PC-9 (cell line): ENCODE data around the gene MAP1S. TPM values are rescaled to one million over a fixed set of nuclear protein-coding genes. Genes with fewer than 3 reads are reported as not detected.

Experiments used
- BruUV-seq: library from RNA; stranded (reverse); fragments of 400-500 nt; replicated peaks from 2 replicates; lab custom pipeline; 2021; lab: Mats Ljungman, UMichigan
- CTCF ChIA-PET: fragments of 300-600 bp; sonication (Branson Sonifier 250); formaldehyde crosslinking; loops from one replicate; lab custom pipeline; 2022; ENCODE audit warnings: antibody characterized with exemption; lab: Charles Lee
- POLR2A ChIA-PET: fragments of 300-600 bp; sonication (Branson Sonifier 250); formaldehyde crosslinking; loops from one replicate; lab custom pipeline; 2022; ENCODE audit warnings: antibody characterized with exemption; ENCODE audit not compliant: unreplicated experiment; lab: Charles Lee
- DNase-seq, 2 experiments: peaks; one replicate each; pipeline versions ENCODE4 v3.0.0 to v3.0.0-alpha.2; 2015 to 2022; ENCODE audit warnings: mixed read lengths in 1 of 2
- H2AFZ ChIP-seq: fragments of 200-600 bp; sonication (generic); 2 replicates; pipeline ENCODE4 v1.8.1; 2017; ENCODE audit warnings: antibody characterized with exemption
- H3F3A ChIP-seq: fragments of 200-600 bp; sonication (generic); 2 replicates; pipeline ENCODE4 v1.8.1; 2017; ENCODE audit warnings: antibody characterized with exemption, mild to moderate bottlenecking, low read depth; ENCODE audit not compliant: insufficient read depth
- H3K27ac ChIP-seq: fragments of 200-600 bp; sonication (generic); 2 replicates; pipeline ENCODE4 v1.6.1; 2016; ENCODE audit warnings: mixed run types
- H3K27me3 ChIP-seq: fragments of 200-600 bp; sonication (generic); 2 replicates; pipeline ENCODE4 v1.6.1; 2016; ENCODE audit warnings: low read depth, mixed run types; ENCODE audit not compliant: insufficient read depth
- H3K36me3 ChIP-seq: fragments of 200-600 bp; sonication (generic); 2 replicates; pipeline ENCODE4 v1.6.1; 2016; ENCODE audit warnings: low read depth, mixed run types
- H3K4me1 ChIP-seq: fragments of 200-600 bp; sonication (generic); replicated peaks from 2 replicates; pipeline ENCODE4 v1.6.1; 2016; ENCODE audit warnings: mixed run types; ENCODE audit not compliant: insufficient read depth
- H3K4me2 ChIP-seq: fragments of 200-600 bp; sonication (generic); 2 replicates; pipeline ENCODE4 v1.6.1; 2017; ENCODE audit warnings: mixed run types
- H3K4me3 ChIP-seq: fragments of 200-600 bp; sonication (generic); 2 replicates; pipeline ENCODE4 v1.6.1; 2016; ENCODE audit warnings: mixed run types
- H3K79me2 ChIP-seq: fragments of 200-600 bp; sonication (generic); 2 replicates; pipeline ENCODE4 v1.6.1; 2017; ENCODE audit warnings: low read depth, mixed run types
- H3K9me2 ChIP-seq: fragments of 200-600 bp; sonication (generic); 2 replicates; pipeline ENCODE4 v1.8.1; 2017; ENCODE audit warnings: mild to moderate bottlenecking; ENCODE audit not compliant: insufficient read depth
- H3K9me3 ChIP-seq: fragments of 200-600 bp; sonication (generic); 2 replicates; pipeline ENCODE4 v1.8.1; 2016; ENCODE audit warnings: low read depth; ENCODE audit not compliant: insufficient read depth
- H4K20me1 ChIP-seq: fragments of 200-600 bp; sonication (generic); 2 replicates; pipeline ENCODE4 v1.8.1; 2017; ENCODE audit not compliant: insufficient read depth
- EZH2 ChIP-seq: fragments of 200-600 bp; sonication (generic); IDR thresholded peaks from 2 replicates; pipeline ENCODE4 v1.8.0; 2017; ENCODE audit warnings: antibody characterized with exemption, low read depth
- intact Hi-C: fragments of 100-400 bp; cut with micrococcal nuclease; formaldehyde crosslinking; loops from one replicate; pipeline ENCODE4 v1.10.0; 2022; ENCODE audit not compliant: unreplicated experiment
- total RNA-seq: library from RNA; stranded (reverse); gene quantifications from 2 replicates; pipeline ENCODE4 v1.2.3, GENCODE V29; 2021
- TF ChIP-seq, protein P1 (sequence below): fragments of 200-600 bp; sonication (generic); conservative IDR thresholded peaks from 2 replicates; pipeline ENCODE4 v1.6.1; 2017; ENCODE audit warnings: mixed run types, antibody characterized with exemption, mild to moderate bottlenecking, moderate library complexity

MAP1S gene
- total RNA-seq, 1 experiment from 2014 or later: 86.9 TPM

DNA sequence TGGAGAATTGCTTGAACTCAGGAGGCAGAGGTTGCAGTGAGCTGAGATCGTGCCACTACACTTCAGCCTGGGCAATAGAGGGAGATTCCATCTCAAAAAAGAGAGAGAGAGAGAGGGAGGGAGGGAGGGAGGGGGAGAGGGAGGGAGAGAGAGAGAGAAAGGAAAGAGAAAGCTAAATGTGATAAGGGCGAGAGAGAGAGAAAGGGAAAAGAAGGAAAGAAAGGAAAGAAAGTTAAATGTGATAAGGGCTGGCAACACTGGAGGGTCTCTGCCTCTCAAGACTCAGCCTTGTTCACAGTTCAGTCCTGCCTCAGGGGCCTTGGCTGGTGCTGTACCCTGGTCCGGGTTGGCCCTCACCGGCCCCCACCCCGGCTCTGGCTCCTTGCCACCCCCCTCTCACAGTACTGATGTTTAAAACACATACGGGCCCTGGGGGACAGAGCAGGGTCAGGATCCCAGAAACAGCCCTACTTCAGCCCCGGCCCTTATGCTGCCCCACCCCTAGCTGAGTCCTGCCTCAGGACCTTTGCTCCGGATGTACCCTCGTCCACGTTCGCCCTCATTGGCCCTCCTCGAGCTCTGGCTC is 3.5 kb downstream of the MAP1S start:
- no peaks in the 10 kb centered on the region for H3K27me3 ChIP-seq
- no peak overlapping the region for H3K4me2 ChIP-seq
- TF ChIP-seq EZH2: no peak
- TF ChIP-seq, protein P1, sequence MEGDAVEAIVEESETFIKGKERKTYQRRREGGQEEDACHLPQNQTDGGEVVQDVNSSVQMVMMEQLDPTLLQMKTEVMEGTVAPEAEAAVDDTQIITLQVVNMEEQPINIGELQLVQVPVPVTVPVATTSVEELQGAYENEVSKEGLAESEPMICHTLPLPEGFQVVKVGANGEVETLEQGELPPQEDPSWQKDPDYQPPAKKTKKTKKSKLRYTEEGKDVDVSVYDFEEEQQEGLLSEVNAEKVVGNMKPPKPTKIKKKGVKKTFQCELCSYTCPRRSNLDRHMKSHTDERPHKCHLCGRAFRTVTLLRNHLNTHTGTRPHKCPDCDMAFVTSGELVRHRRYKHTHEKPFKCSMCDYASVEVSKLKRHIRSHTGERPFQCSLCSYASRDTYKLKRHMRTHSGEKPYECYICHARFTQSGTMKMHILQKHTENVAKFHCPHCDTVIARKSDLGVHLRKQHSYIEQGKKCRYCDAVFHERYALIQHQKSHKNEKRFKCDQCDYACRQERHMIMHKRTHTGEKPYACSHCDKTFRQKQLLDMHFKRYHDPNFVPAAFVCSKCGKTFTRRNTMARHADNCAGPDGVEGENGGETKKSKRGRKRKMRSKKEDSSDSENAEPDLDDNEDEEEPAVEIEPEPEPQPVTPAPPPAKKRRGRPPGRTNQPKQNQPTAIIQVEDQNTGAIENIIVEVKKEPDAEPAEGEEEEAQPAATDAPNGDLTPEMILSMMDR: no peak
- POLR2A ChIA-PET: no interaction called here
- intact Hi-C loops: no loop called here
- peaks cover 13% of the 10 kb centered on the region; the same call in 1 of the 2 replicates for H3F3A ChIP-seq
- CTCF ChIA-PET: no interaction called here
- H3K36me3 ChIP-seq: no peaks in the 10 kb centered on the region
- no peaks in the 10 kb centered on the region for H3K9me2 ChIP-seq
- H3K9me3 ChIP-seq: no peaks in the 10 kb centered on the region
- peaks cover 36% of the 10 kb centered on the region for H3K79me2 ChIP-seq
- BruUV-seq: no TSS peak
- peaks cover 66% of the 10 kb centered on the region for H4K20me1 ChIP-seq
- no peak overlapping the region for H2AFZ ChIP-seq
- H3K4me1 ChIP-seq: peaks cover 21% of the 10 kb centered on the region
- DNase-seq: no peak
- no peak overlapping the region for H3K27ac ChIP-seq
- H3K4me3 ChIP-seq: no peak overlapping the region

DNA sequence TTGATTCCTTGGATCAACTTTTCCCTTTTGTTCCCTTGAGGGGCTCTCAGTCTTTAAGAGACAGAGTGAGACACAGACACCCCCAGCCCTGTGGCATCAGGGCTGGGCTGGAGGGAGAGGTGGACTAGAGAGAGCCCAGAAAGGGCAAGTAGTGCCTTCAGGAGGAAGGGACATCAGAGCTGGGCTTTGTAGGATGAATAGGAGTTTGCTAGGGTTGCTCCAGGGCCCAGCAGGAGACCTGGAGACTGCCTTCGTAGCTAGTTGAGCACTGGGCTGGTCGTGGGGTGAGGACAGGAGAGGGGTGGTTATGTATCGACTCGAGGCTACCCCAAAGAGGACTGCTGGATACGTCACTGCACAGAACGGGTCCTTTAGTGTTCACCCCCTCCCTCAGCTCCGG is 5.4 kb downstream of the MAP1S start:
- no peak overlapping the region for H2AFZ ChIP-seq
- TF ChIP-seq EZH2: no peak
- TF ChIP-seq, protein P1: no peak
- BruUV-seq: no TSS peak
- peaks cover 13% of the 10 kb centered on the region; the same call in 1 of the 2 replicates for H3F3A ChIP-seq
- H4K20me1 ChIP-seq: peaks cover 76% of the 10 kb centered on the region
- no peak overlapping the region for H3K4me2 ChIP-seq
- no peaks in the 10 kb centered on the region for H3K9me2 ChIP-seq
- POLR2A ChIA-PET: no interaction called here
- intact Hi-C loops: no loop called here
- DNase-seq: no peak
- peaks cover 15% of the 10 kb centered on the region for H3K4me1 ChIP-seq
- no peaks in the 10 kb centered on the region for H3K9me3 ChIP-seq
- no peak overlapping the region for H3K4me3 ChIP-seq
- H3K79me2 ChIP-seq: peaks cover 42% of the 10 kb centered on the region
- CTCF ChIA-PET: no interaction called here
- peaks cover 7% of the 10 kb centered on the region; the same call in 1 of the 2 replicates for H3K36me3 ChIP-seq
- H3K27me3 ChIP-seq: no peaks in the 10 kb centered on the region
- H3K27ac ChIP-seq: no peak overlapping the region

DNA sequence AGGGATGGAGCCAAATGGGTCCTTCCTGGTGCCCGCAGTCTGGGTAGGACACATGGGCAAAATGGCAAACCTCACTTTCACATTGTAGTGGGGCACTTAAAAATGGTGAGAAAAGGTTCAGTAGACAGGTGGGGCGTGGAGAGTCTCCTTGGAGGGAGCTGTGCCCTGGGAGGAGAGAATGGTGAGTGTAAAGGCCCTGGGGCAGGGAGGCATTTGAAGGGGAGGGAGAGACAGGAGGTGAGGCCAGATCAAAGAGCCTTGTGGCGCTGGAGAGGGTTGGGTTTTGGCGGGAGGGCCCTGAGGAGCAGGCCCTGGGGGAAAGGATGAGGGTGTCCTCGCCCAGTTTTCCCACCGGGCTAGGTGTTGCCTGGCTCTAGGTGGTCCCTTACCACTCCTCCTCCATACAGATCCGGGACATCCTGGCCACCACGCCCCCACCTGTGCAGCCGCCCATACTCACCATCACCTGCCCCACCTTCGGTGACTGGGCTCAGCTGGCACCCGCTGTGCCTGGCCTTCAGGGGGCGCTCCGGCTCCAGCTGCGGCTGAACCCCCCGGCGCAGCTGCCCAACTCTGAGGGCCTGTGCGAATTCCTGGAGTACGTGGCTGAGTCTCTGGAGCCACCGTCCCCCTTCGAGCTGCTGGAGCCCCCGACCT is 6.3 kb downstream of the MAP1S start:
- no peak overlapping the region for H2AFZ ChIP-seq
- no peak for DNase-seq
- no peaks in the 10 kb centered on the region for H3K27me3 ChIP-seq
- no peaks in the 10 kb centered on the region for H3K9me3 ChIP-seq
- peaks cover 35% of the 10 kb centered on the region for H3K79me2 ChIP-seq
- intact Hi-C loops: no loop called here
- no peak overlapping the region for H3K4me3 ChIP-seq
- peaks cover 14% of the 10 kb centered on the region; the same call in 1 of the 2 replicates for H3K36me3 ChIP-seq
- H3K9me2 ChIP-seq: no peaks in the 10 kb centered on the region
- no peak overlapping the region for H3K4me2 ChIP-seq
- TF ChIP-seq, protein P1: peak; percentile 53
- TF ChIP-seq EZH2: no peak
- H3K4me1 ChIP-seq: peaks cover 10% of the 10 kb centered on the region
- no TSS peak for BruUV-seq
- ChIA-PET POLR2A (no interaction called here), CTCF (interaction anchor here (0.6 kb wide), 1 partner anchor 231 kb away, joined by 3 read pairs; no protein-coding TSS in a partner anchor)
- peaks cover 77% of the 10 kb centered on the region for H4K20me1 ChIP-seq
- H3K27ac ChIP-seq: no peak overlapping the region
- peaks cover 13% of the 10 kb centered on the region; the same call in 1 of the 2 replicates for H3F3A ChIP-seq
